Tibial nerve (tissue), 4 donors: ENCODE data around the gene MAP2. TPM values are rescaled to one million over a fixed set of nuclear protein-coding genes. Genes with fewer than 3 reads are reported as not detected.
"Not testable (repeated sequence)": the region's sequence is repeated elsewhere in the genome, so short reads cannot be mapped to it uniquely, and the experiment has no call there.

Experiments used
- DNase-seq, 2 donors: peaks; one replicate each; pipeline ENCODE4 v3.0.0-alpha.2; 2019; ENCODE audit warnings: low spot score in 2 of 2
- H3K27ac ChIP-seq, 4 donors: fragments of 200-600 bp; sonication (generic) in 3 of 4; one replicate each; pipeline ENCODE4 v1.5.1; 2017 to 2019; ENCODE audit warnings: mild to moderate bottlenecking in 1 of 4
- H3K27me3 ChIP-seq, 2 donors: fragments of 200-600 bp; sonication (generic) in 1 of 2; one replicate each; pipeline versions ENCODE4 v1.5.1 to v1.6.0; 2017 to 2019
- H3K36me3 ChIP-seq, 3 donors: fragments of 200-600 bp; sonication (generic); one replicate each; pipeline ENCODE4 v1.5.1; 2018 to 2019
- H3K4me1 ChIP-seq, 4 donors: fragments of 200-600 bp; sonication (generic) in 3 of 4; one replicate each; pipeline ENCODE4 v1.5.1; 2017 to 2019
- H3K4me3 ChIP-seq, 4 donors: fragments of 200-600 bp; sonication (generic) in 3 of 4; one replicate each; pipeline ENCODE4 v1.5.1; 2017 to 2019; ENCODE audit warnings: mild to moderate bottlenecking in 1 of 4, moderate library complexity in 1 of 4
- H3K9me3 ChIP-seq, 4 donors: fragments of 200-600 bp; sonication (generic) in 3 of 4; one replicate each; pipeline ENCODE4 v1.5.1; 2017 to 2019
- EP300 ChIP-seq, 2 donors: sonication (generic); formaldehyde crosslinking; IDR thresholded peaks; one replicate each; pipeline ENCODE4 v1.6.1; 2017; ENCODE audit warnings: antibody characterized with exemption in 2 of 2, mild to moderate bottlenecking in 1 of 2
- POLR2A ChIP-seq, 2 donors: fragments of 450-650 bp; IDR thresholded peaks; one replicate each; pipeline ENCODE4 v1.6.1; 2017; ENCODE audit warnings: antibody characterized with exemption in 2 of 2, mild to moderate bottlenecking in 2 of 2, moderate library complexity in 2 of 2
- WGBS, 2 donors: methylation state at CpG; one replicate each; pipeline ENCODE4 v1.1.5; 2018; 5-methylcytosine and 5-hydroxymethylcytosine counted together
- total RNA-seq, 4 donors: library from RNA; depleted of rRNA; stranded (reverse); fragments of >200 nt; gene quantifications; one replicate each; pipeline ENCODE4 v1.1.0, GENCODE V29; 2016
- TF ChIP-seq, protein P1 (sequence below), 5 experiments: fragments of 200-600 bp in 3 of 5; fragments of 450-650 bp in 2 of 5; sonication (generic) in 3 of 5; IDR thresholded peaks; one replicate each; pipeline ENCODE4 v1.5.1; 2016 to 2019; ENCODE audit warnings: antibody characterized with exemption in 5 of 5, mild to moderate bottlenecking in 3 of 5, moderate library complexity in 2 of 5

MAP2 gene
- total RNA-seq, 4 donors from 2014 or later, result 14.7 to 31.7 (median 21.3) TPM

DNA sequence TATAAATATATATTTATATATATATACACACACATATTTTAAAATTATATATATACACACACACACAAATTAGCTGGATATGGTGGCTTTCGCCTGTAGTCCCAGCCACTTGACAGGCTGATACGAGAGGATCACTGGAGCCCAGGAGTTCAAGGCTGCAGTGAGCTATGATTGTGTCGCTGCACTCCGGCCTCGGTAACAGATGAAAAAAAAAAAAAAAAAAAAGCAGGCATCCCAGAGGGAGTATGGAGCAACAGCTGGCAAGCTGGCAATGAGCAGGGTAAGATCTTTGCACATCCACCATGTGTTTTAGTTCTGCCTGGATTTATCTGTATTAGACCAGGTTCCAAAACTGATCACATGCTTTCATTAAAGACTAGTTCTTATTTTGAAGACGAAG is 170.1 kb downstream of the MAP2 start:
- Histone ChIP-seq H3K27ac (no peak overlapping the region), H3K4me1 (no peaks in the 10 kb centered on the region), H3K9me3 (no peaks in the 10 kb centered on the region), H3K4me3 (no peak overlapping the region), H3K36me3 (no peaks in the 10 kb centered on the region), H3K27me3 (no peaks in the 10 kb centered on the region)
- WGBS, 2 donors, result 95% methylated on average over 6 of the region's 6 CpGs
- TF ChIP-seq EP300 (IDR thresholded peaks at IDR 0.05) (no peak), POLR2A (IDR thresholded peaks at IDR 0.05) (no peak)
- TF ChIP-seq, protein P1, sequence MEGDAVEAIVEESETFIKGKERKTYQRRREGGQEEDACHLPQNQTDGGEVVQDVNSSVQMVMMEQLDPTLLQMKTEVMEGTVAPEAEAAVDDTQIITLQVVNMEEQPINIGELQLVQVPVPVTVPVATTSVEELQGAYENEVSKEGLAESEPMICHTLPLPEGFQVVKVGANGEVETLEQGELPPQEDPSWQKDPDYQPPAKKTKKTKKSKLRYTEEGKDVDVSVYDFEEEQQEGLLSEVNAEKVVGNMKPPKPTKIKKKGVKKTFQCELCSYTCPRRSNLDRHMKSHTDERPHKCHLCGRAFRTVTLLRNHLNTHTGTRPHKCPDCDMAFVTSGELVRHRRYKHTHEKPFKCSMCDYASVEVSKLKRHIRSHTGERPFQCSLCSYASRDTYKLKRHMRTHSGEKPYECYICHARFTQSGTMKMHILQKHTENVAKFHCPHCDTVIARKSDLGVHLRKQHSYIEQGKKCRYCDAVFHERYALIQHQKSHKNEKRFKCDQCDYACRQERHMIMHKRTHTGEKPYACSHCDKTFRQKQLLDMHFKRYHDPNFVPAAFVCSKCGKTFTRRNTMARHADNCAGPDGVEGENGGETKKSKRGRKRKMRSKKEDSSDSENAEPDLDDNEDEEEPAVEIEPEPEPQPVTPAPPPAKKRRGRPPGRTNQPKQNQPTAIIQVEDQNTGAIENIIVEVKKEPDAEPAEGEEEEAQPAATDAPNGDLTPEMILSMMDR (IDR thresholded peaks at IDR 0.05), result no peak
- no peak for DNase-seq

DNA sequence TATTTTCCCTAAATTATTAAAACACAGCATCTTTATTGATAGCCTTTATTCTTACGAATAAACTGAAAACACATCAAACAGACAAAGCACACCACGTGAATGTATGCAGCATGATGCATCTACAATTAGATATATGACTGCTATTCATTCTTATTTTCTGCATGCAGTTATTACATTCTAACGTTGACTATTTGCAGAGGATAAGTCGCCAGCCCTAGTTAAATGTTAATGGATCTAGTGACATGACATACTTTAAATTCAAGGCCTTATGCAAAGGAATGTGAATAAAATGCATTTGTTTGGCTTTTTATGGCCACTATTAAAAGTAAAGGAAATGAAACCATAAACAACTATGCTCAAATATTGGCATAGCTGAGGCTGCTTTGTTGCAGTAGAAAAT is 172.4 kb downstream of the MAP2 start:
- H3K36me3 ChIP-seq, result no peaks in the 10 kb centered on the region
- 59 to 62% methylated on average over 4 of the region's 4 CpGs for WGBS, 2 donors

DNA sequence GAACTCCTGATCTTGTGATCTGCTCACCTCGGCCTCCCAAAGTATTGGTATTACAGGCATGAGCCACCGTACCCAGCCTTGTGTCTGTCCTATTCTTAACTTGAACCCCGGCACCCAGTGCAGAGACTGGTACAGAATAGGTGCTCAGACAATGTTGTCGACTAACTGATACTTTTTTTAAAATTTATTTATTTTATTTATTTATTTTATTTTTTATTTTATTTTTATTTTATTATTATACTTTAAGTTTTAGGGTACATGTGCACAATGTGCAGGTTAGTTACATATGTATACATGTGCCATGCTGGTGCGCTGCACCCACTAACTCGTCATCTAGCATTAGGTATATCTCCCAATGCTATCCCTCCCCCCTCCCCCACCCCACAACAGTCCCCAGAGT is 174.4 kb downstream of the MAP2 start:
- H3K9me3 ChIP-seq, DNase-seq, H3K27me3 ChIP-seq, H3K27ac ChIP-seq, H3K4me1 ChIP-seq, H3K36me3 ChIP-seq, H3K4me3 ChIP-seq: not testable (repeated sequence)
- 97 to 98% methylated on average over 6 of the region's 6 CpGs for WGBS, 2 donors

More for the DNA sequence above, 172.4 kb downstream of the MAP2 start:
- DNase-seq, result no peak
- no peak overlapping the region for H3K27ac ChIP-seq
- no peak overlapping the region for H3K4me3 ChIP-seq
- H3K9me3 ChIP-seq, result no peaks in the 10 kb centered on the region
- H3K4me1 ChIP-seq, result no peaks in the 10 kb centered on the region
- TF ChIP-seq, protein P1 (IDR thresholded peaks at IDR 0.05), result no peak
- TF ChIP-seq EP300 (IDR thresholded peaks at IDR 0.05) (no peak), POLR2A (IDR thresholded peaks at IDR 0.05) (no peak)
- H3K27me3 ChIP-seq, result no peaks in the 10 kb centered on the region

DNA sequence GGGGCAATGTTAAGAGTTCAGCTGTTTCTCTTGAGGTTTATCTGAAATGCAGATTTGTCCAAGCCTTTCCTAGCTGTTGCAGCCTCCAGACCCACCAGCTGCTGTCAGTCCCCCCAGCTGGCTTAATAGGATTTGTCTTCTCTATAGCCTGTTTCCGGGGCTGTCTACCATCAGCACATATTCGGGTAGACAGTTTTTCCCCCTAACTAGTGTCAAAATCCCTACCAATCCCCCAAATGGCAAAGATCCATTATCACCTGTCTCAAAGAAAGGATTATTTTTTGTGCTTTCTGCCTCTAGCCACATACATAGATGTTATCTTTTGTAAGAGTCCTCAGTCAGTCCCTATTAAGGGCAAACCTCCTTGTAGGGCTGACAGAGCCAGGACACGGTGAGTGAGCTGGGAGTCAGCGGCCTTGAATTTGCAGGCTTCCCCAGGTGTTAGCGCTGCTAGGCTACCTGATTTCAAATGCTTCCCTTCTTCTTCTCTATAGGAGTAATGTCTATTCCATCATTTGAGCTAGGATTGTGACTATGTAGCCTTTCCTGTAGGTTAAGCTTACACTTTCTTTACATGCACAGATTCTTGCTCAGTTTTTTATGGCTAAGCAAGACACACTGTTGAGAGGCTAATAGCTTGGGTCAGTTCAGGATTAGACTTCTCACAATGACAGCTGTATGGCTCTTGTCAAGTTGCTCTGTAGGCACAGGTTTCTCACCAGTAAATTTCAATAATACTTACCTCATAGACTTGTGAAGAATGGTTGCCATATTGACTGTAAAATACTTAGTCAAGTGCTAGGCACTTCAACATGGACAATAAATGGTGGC is 176.7 kb downstream of the MAP2 start:
- Histone ChIP-seq H3K4me3 (no peak overlapping the region), H3K36me3 (no peaks in the 10 kb centered on the region), H3K9me3 (no peaks in the 10 kb centered on the region), H3K4me1 (no peaks in the 10 kb centered on the region), H3K27me3 (no peaks in the 10 kb centered on the region), H3K27ac (no peak overlapping the region)
- DNase-seq, result no peak
- TF ChIP-seq EP300 (IDR thresholded peaks at IDR 0.05), result no peak
- TF ChIP-seq POLR2A (IDR thresholded peaks at IDR 0.05), result no peak
- TF ChIP-seq, protein P1 (IDR thresholded peaks at IDR 0.05), result no peak
- 78 to 79% methylated on average over 5 of the region's 5 CpGs for WGBS, 2 donors

DNA sequence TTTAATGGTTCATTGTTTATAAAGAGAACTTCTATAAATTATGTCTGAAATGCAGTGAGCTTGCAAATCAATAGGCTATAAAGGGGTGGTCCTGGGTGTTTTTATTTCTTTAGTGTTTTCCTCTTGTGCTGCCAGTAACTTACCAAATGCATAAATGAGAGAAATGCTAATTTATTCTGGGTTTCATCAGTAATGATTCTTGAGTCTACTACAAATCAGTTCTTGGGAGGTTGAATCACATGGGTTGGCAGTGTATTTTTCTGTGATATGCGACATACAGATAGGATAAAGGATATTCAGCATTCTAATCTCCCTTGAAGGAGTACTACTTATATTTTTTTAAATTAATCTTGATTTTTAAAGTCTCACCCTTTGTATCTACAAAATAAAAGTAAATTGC is 177.7 kb downstream of the MAP2 start:
- H3K27me3 ChIP-seq, result no peaks in the 10 kb centered on the region
- TF ChIP-seq, protein P1 (IDR thresholded peaks at IDR 0.05), result no peak
- TF ChIP-seq POLR2A (IDR thresholded peaks at IDR 0.05), result no peak
- 88 to 96% methylated on average over 1 of the region's 1 CpG for WGBS, 2 donors
- no peak overlapping the region for H3K27ac ChIP-seq
- no peaks in the 10 kb centered on the region for H3K36me3 ChIP-seq
- no peaks in the 10 kb centered on the region for H3K9me3 ChIP-seq
- H3K4me1 ChIP-seq, result no peaks in the 10 kb centered on the region
- no peak for DNase-seq
- no peak overlapping the region for H3K4me3 ChIP-seq
